Measurements from ENCODE around the gene MTMR12. TPM values are rescaled to one million over a fixed set of nuclear protein-coding genes. Genes with fewer than 3 reads are reported as not detected.

Gene MTMR12, protein sequence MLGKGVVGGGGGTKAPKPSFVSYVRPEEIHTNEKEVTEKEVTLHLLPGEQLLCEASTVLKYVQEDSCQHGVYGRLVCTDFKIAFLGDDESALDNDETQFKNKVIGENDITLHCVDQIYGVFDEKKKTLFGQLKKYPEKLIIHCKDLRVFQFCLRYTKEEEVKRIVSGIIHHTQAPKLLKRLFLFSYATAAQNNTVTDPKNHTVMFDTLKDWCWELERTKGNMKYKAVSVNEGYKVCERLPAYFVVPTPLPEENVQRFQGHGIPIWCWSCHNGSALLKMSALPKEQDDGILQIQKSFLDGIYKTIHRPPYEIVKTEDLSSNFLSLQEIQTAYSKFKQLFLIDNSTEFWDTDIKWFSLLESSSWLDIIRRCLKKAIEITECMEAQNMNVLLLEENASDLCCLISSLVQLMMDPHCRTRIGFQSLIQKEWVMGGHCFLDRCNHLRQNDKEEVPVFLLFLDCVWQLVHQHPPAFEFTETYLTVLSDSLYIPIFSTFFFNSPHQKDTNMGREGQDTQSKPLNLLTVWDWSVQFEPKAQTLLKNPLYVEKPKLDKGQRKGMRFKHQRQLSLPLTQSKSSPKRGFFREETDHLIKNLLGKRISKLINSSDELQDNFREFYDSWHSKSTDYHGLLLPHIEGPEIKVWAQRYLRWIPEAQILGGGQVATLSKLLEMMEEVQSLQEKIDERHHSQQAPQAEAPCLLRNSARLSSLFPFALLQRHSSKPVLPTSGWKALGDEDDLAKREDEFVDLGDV
- total RNA-seq, result 10 to 100 TPM; 19.6 to 24.9 TPM
- long read RNA-seq, full-length matches to known transcripts, result 3 of 11 reads
- long read RNA-seq, partial matches to known transcripts, result 3 of 11 reads
- long read RNA-seq, other reads (novel, unspliced or antisense), result 5 of 11 reads

DNA sequence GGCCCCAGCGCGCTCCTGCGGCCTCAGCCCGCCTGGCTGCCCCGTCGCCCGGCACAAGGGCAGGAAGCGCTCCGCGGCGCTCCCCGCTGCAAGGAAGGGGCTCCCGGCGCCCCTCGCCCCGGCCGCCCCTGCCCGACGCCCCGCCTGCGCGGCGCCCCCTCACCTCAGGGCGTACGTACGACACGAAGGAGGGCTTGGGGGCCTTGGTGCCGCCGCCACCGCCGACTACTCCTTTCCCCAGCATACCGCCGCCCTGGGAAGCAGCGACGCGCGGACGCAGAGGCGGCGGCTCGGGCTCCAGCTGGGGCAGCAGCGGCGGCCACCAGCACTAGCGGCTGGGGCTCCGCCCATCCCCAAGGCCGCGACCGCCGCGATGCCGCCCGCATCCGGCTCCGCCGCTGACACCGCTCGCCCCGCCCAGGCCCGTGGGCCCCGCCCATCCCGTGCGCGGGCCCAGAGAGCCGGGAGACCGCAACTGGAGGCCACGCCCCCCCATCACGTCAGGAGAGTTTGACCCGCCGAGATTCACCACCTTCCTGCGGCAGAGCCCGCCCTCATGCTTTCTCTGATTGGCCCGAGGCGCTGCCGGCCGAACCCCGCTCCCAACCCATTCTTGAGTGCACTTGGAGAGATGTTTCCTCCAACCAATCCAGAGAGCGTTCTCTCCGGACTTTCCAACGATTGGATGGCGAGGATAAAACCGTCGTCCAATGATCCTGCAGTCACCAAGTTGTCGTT is at the start of gene MTMR12:
Gene MTMR12, minus strand, starts transcription at position 345 of the 738 bp plus-strand sequence. Its CDS starts 101 bp downstream, at position 244.
- DNase-seq, result peak; percentile 100
- intact Hi-C loops (cut with DNase I), result no loop called here
- ATAC-seq, result peak; percentile 97 to 99

DNA sequence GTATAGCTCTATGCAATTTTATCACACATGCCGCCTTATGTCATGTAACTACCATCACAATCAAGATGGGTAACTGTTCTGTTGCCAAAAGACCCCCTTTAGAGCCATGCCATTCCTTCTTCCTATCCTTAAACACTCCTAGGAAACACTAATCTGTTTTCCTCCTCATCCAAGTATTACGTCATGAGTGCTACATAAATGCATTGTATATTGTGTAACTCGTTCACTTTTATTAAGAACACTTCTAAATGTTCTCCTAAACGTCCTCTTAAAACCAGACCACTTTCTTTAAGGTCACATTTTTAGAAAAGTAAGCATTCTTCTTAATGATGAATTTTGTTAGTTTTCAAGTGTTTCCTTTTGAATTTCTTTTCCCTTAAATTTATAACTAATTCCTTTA is 49.8 kb upstream of the MTMR12 start:
- intact Hi-C loops (cut with DNase I), result no loop called here
- DNase-seq, result no peak
- no peak for ATAC-seq

DNA sequence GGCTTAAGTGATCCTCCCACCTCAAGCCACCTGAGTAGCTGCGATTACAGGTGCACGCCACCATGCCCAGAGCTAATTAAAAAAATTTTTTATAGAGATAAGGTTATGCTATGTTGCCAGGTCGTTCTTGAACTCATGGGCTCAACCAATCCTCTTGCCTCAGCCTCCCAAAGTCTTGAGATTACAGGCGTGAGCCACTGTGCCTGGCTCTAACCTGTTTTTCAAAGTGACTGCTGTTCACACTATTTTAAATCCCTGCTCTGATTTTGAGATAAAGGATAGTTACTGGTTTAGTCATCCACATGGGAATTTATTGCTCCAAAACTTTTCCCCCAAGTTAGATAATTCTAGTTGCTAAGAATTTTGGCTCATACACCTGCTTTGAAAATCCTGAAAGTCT is 48.2 kb upstream of the MTMR12 start:
- intact Hi-C loops (cut with DNase I), result no loop called here
- DNase-seq (no peak), ATAC-seq (no peak)

DNA sequence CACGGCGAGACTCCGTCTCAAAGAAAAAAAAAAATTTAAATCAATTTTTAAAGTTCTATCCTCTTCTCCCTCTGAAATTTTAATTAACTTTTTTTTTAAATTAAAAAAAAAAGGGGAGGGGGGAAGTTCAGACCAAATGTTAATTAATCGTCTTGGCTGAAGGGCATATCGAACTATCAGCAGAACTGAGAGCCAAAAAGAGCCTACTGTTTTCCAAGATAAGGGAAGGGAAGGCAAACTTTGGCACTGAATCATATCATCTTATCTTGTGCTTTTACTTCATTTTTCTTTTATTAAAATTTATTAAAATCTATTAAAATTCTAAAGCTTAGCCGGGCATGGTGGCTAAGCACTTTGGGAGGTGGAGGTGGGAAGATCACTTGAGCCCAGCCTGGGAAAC is 45.9 kb upstream of the MTMR12 start:
- DNase-seq (no peak), ATAC-seq (no peak)
- intact Hi-C loops (cut with DNase I), result no loop called here

DNA sequence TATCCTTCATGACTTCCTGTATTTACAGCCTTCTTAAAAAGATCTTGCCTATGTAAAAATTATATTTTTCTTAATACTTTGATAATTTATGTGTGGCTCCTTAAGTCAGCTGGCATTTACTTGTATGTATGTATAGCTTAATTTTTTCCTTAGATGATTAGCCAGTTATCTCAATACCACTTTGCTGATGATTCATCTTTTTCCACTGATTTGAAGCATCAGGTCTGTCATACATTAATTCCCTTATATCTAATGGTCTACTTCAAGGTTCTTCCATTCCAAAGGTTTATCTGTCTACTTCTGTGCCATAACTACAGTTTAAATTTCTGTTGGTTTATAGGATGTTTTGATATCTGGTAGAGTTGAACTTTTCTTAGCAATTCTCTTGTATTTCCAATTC is 44.9 kb upstream of the MTMR12 start:
- ATAC-seq, result no peak
- intact Hi-C loops (cut with DNase I), result no loop called here

DNA sequence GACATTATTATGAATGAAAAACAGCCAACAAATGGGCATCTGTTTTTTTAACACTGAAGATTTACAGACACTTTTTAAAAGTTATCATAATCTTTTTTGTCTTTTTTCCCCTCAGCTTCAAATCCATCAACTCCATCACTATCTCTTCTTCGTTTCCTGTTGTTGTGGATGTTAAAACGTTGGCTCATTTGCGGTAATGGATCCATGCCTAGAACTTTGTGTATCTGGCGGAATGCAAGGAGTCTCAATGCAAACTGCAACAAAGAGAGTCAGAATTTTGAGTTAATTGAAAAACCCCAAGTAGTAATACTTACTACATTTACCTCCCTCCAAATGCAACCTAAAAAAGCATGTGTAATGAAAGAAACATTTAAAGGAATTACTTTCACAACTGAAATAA is 42.9 kb upstream of the MTMR12 start:
- intact Hi-C loops (cut with DNase I), result no loop called here
- no peak for DNase-seq
- ATAC-seq, result no peak

More for the DNA sequence above, 44.9 kb upstream of the MTMR12 start:
- no peak for DNase-seq

DNA sequence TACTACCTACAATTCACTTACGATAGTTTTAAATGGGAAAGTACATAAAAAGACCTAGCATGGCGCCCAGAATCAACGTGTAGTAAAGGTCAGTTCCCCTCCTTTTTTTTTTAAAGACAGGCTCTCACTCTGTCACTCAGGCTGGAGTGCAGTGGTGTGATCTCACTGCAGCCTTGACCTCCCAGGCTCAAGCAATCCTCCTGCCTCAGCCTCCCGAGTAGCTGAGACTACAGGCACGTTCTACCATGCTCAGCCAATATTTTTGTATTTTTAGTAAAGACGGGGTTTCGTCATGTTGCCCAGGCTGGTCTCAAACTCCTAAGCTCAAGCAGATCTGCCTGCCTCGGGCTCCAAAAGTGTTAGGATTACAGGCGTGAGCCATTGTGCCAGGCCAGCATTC is 40.7 kb upstream of the MTMR12 start:
- no peak for DNase-seq
- no peak for ATAC-seq
- intact Hi-C loops (cut with DNase I), result no loop called here

DNA sequence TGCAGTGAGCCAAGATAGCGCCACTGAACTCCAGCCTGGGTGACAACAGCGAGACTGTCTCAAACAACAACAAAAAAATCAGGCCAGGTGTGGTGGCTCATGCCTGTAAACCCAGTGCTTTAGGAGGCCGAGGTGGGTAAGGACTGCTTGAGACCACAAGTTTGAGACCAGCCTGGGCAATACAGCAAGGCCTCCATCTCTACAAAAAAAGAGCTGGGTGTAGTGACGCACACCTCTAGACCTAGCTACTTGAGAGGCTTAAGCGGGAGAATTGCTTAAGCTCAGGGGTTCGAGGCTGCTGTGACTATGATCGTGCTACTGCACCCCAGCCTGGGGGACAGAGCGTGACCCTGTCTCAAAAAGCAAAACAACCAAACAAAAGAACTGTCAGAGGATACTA is 39.9 kb upstream of the MTMR12 start:
- ATAC-seq (no peak), DNase-seq (no peak)
- intact Hi-C loops (cut with DNase I), result no loop called here

DNA sequence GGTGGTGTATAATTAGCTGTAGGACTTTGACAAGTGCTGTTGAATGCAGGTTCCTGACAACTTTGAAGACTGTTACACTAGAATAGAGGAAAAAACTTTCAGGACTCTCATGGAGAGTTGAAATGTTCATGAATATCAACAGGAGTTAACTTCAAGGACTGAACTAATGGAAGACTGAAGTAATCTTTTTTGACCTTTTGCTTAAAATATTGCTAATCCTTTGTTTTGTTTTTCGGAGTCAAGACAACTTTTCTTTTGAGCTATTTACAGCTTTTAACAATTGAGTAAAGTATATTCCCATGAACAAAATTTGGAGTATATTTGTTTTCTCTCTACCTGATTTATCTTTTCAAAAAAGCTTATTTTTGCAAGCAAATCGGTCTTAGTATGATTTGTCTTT is 34.1 kb upstream of the MTMR12 start:
- ATAC-seq (no peak), DNase-seq (no peak)
- intact Hi-C loops (cut with DNase I), result no loop called here

DNA sequence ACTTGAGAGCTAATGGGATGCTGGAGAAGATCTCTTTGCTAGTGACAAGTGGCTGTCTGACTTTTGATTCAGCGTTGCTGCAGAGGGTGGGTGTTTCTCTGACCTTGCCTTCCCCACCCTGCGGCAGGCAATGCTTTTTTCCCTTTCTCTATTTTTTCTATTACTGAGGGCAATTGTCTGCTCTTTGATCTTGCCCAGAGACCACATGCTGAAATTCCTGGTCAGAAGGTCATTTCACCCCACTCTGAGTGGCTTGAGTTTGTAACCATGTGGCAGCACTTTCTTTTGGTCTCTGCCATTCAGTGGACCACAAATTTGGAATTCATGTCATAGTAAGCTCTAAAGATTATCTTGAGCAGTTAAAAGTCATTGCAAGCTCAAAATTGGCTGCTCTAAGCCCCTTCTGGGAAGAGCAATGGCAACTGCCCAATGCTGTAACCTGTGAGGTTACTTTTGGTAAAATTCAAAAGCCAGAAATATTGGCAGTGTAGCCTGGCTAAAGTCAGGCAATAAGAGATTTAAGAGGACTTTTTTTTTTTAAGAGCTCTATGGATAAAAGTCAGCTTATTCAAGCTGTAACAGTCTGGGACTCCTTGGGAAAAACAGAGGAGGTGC is 30.4 kb upstream of the MTMR12 start:
- ATAC-seq (no peak), DNase-seq (no peak)
- intact Hi-C loops (cut with DNase I), result no loop called here

DNA sequence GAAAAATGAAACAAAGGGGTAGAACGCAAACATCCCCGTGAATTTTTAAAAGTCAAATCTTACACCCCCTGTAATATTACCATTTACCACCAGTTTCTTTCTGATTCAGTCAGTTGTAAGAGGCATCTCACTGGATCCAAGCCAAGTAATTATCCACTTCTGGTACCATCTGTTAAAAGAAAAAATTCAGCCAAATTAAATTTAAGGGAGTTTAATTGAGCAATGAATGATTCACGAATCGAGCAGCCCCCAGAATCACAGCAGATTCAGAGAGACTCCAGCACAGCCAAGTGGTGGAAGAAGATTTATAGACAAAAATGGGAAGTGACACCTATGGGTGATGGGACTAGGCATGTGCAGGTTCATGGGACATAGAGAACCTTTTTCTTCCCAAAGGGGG is 29.9 kb upstream of the MTMR12 start:
- intact Hi-C loops (cut with DNase I), result no loop called here
- ATAC-seq, result no peak
- no peak for DNase-seq

DNA sequence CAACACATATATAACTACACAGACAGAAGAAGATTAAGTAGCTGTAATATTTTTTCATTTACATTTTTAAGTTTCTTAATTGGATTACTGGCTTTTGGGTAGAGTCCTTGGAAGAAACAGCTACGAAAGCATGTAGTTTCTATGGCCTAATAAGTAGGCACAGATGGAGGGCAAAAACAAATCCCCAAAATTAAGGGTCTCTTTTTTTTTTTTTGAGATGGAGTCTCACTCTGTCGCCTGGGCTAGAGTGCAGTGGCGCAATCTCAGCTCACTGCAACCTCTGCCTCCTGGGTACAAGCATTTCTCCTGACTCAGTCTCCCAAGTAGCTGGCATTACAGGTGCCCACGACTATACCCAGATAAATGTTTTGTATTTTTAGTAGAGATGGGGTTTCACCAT is 27.1 kb upstream of the MTMR12 start:
- DNase-seq, result no peak
- no peak for ATAC-seq
- intact Hi-C loops (cut with DNase I), result no loop called here

DNA sequence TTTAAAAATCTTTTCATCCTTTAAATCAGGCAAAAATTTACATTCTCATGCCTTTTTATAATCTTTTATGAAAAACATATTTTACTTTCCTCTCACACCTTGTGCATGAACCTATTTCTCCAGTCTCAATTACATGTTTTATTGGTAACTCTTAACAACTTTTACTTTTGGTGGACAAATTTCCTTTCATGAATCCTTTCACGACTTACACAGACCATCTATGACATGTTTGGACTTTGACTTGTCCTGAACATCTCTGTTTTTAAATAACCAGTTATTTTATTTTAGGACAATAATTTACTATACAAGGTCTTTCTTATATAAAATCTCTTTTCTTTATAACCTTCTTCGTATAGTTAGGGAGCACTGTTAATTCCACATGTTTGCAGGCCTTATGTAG is 26.5 kb upstream of the MTMR12 start:
- DNase-seq, result no peak
- no peak for ATAC-seq
- intact Hi-C loops (cut with DNase I), result no loop called here

DNA sequence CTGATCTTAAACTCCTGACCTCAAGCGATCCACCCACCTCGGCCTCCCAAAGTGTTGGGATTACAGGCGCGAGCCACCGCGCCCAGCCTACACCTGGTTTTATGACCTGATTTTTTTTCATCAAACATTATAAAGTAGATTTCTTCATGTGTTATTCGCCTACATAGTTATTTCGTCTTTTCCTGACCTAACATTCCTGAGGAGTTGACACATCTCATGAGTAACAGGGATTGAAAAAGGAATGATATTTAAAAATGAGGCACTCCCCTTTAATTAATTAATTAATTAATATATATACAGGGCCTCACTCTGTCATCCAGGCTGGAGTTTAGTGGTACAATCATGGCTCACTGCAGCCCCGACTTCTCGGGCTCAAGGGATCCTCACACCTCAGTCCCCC is 20.2 kb upstream of the MTMR12 start:
- DNase-seq (no peak), ATAC-seq (no peak)
- intact Hi-C loops (cut with DNase I), result no loop called here

DNA sequence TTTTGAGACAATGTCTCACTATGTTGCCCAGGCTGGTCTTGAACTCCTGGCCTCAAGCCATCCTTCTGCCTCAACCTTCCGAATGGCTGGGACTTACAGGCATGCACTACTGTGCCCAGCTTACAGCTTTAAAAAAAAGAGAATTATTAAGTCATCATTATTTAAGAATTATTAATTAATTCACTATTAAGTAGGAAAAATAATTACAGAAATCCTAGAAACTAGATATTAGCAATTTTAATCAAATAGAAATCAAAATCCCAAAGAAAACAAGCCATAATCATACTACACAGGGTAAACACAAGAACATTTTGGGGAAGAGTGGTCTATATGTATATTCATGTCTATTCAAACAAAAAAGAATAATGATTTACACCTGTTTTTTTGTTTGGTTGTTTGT is 19.6 kb upstream of the MTMR12 start:
- ATAC-seq, result no peak
- DNase-seq, result no peak
- intact Hi-C loops (cut with DNase I), result no loop called here

DNA sequence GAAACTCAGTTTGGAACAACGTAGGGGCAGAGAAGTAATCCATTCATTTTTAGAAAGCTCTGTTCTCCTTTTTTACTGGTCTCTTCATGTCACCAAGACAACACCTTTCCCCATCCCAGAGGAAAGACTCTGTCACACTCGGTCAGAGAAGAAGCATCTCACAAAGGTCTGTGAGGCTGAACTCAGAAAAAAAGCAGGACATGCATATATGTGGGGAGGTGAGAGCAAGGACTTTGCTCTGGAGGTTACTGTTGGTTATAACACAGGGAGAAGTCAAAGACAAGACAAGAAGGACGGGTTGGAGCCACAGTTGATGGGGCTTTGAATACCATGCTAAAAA is 19.2 kb upstream of the MTMR12 start:
- ATAC-seq (no peak), DNase-seq (no peak)
- intact Hi-C loops (cut with DNase I), result no loop called here

DNA sequence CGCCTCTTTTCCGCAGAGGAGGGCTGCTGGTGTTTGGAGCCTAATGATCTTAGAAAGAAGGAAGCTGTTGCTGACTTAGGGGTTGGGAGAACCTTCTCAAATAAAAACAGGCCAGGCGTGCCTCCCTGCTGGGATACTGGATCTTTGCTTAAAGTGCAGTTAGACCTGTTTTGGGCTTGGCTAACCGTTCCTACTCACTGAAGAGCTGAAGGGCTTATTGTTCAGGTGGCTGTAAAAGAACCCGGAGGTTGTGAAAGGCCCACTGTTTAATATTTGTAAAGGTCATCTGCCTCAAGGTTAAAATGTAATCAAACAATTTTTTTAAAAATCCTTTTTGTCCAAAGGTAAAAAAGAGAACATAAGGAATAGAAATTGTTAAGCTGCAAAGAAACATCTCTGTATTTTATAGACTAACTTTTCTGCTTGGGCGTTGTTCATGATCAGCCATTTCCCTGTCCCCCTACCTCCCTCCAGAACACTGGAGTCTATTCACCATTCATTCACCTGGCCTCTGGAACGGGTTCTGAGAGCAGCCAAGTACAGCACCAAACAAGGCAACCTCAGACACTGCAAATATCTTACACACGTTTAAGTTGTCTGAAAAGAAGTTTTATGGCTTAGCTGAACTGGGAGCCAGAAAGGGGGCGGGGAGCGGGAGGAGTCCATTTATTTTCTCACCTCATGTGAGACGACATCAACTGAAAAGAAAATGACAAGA is 18.6 kb upstream of the MTMR12 start:
- no peak for DNase-seq
- intact Hi-C loops (cut with DNase I), result no loop called here
- ATAC-seq, result no peak

DNA sequence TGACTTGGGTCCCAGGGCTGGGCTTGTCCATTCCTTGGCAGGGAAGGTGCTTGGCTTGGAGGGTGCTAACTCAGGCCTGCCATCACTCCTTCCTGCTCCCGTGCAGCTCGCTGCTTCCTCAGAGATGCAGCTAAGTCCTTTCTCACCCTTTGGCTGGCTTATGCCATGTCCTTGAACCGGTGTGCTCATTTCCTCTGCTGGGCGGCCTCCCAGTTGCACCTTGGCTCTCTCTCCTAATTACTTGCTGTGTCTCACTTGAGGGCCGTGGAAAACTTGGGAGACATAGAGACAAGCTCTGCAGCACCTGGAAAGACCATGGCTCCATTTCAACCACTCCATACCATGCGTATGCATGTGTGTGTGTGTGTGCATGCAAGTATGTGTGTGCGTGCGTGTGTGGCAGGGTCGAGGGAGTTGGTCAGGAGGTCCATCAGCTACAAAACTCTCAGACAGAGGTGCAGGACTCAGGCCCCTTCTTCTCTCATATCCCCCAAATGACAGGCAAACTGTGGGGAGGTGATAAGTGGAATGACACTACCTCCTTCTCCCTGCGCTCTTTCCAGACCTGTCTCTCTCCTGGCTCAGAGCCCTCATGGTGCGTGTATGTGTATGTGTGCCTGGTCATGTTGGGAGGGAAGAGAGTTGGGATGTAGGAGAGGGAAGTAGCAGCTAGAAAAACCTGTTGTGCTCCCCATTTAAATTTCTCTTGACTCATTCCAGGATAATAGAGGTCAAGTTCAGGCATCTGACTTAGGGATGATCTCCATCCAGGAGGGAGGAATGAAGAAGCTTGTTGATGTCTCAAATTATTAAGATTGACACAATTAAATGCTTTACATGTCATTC is 17.6 kb upstream of the MTMR12 start:
- ATAC-seq (peak in 1 of 2 donors; percentile 11), DNase-seq (no peak)
- intact Hi-C loops (cut with DNase I), result no loop called here
